ENCODE measurements around the gene SUPT16H. TPM values are rescaled to one million over a fixed set of nuclear protein-coding genes. Genes with fewer than 3 reads are reported as not detected.

SUPT16H gene
- total and polyA plus RNA-seq, 2 experiments from 2014 or later, result 187 to 268 TPM

DNA sequence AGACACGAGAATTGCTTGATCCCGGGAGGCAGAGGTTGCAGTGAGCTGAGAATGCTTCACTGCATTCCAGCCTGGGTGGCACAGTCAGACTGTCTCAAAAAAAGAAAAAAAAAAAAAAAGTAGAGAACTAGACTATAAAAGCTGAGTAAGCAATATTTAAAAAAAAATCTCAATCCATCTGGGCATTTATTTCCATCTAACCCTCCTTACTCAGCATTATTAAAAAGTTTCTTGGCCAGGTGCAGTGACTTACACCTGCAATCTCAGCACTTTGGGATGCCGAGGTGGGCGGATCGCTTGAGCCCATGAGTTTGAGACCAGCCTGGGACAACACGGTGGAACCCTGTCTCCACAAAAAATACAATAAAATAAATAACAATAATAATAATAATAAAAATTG lies 4.5 kb downstream of the SUPT16H start:
- Mint-ChIP-seq H3K9me3 (no peaks in the 10 kb centered on the region), H3K36me3 (ENCODE audit: low read depth) (peaks cover 35% of the 10 kb centered on the region), H3K4me1 (peaks cover 7% of the 10 kb centered on the region), H3K27ac (no peak overlapping the region), H3K27me3 (ENCODE audit: insufficient read depth, low read depth, poor library complexity) (peaks cover 11% of the 10 kb centered on the region), H3K4me3 (no peak overlapping the region)
- Histone ChIP-seq H3K4me2 (no peak overlapping the region), H2AFZ (no peak overlapping the region), H3F3A (replicated peaks; ENCODE audit: low read depth) (no peaks in the 10 kb centered on the region), H3K9me2 (ENCODE audit: insufficient read depth) (no peaks in the 10 kb centered on the region), H4K20me1 (replicated peaks; ENCODE audit: insufficient read depth) (peaks cover 52% of the 10 kb centered on the region), H3K4me3 (no peak overlapping the region), H3K27ac (ENCODE audit: low read depth) (no peak overlapping the region), H3K27me3 (ENCODE audit: insufficient read depth) (no peaks in the 10 kb centered on the region), H3K36me3 (ENCODE audit: insufficient read depth) (no peaks in the 10 kb centered on the region; the same call in 1 of the 2 replicates), H3K79me2 (replicated peaks; ENCODE audit: insufficient read depth) (peaks cover 93% of the 10 kb centered on the region), H3K4me1 (ENCODE audit: insufficient read depth) (no peaks in the 10 kb centered on the region)
- ATAC-seq (no peak), DNase-seq (ENCODE audit: low spot score) (no peak)
- TF ChIP-seq EZH2 (IDR thresholded peaks at IDR 0.05; ENCODE audit: low read depth, unreplicated experiment), result no peak
- TF ChIP-seq, protein P1, sequence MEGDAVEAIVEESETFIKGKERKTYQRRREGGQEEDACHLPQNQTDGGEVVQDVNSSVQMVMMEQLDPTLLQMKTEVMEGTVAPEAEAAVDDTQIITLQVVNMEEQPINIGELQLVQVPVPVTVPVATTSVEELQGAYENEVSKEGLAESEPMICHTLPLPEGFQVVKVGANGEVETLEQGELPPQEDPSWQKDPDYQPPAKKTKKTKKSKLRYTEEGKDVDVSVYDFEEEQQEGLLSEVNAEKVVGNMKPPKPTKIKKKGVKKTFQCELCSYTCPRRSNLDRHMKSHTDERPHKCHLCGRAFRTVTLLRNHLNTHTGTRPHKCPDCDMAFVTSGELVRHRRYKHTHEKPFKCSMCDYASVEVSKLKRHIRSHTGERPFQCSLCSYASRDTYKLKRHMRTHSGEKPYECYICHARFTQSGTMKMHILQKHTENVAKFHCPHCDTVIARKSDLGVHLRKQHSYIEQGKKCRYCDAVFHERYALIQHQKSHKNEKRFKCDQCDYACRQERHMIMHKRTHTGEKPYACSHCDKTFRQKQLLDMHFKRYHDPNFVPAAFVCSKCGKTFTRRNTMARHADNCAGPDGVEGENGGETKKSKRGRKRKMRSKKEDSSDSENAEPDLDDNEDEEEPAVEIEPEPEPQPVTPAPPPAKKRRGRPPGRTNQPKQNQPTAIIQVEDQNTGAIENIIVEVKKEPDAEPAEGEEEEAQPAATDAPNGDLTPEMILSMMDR (conservative IDR thresholded peaks at IDR 0.05; ENCODE audit: low read depth in 2 of 2), result no peak
- no peak for TF ChIP-seq ZNF331 (CRISPR knock-in tag; IDR thresholded peaks at IDR 0.05; ENCODE audit: low read depth)
- TF ChIP-seq CREB1 (CRISPR knock-in tag; IDR thresholded peaks at IDR 0.05; ENCODE audit: low read depth), result no peak
- no peak for TF ChIP-seq NANOG (IDR thresholded peaks at IDR 0.05; ENCODE audit: borderline replicate concordance)
- no peak for TF ChIP-seq ETS1 (IDR thresholded peaks at IDR 0.05)
- TF ChIP-seq ZNF114 (CRISPR knock-in tag; IDR thresholded peaks at IDR 0.05), result no peak
- TF ChIP-seq EZH2phosphoT487 (IDR thresholded peaks at IDR 0.05; ENCODE audit: unreplicated experiment), result no peak
- no peak for TF ChIP-seq POLR2AphosphoS5 (IDR thresholded peaks at IDR 0.05; ENCODE audit: low read depth)
- no peak for TF ChIP-seq STAT1 (IDR thresholded peaks at IDR 0.05; ENCODE audit: unreplicated experiment)
- TF ChIP-seq REST (IDR thresholded peaks at IDR 0.05; ENCODE audit: unreplicated experiment), result no peak
- TF ChIP-seq JUNB (IDR thresholded peaks at IDR 0.05; ENCODE audit: unreplicated experiment), result no peak

All from GM23338 (cell line).